ENCODE results near the gene NFIL3.
"Not testable (repeated sequence)": the region's sequence is repeated elsewhere in the genome, so short reads cannot be mapped to it uniquely, and the experiment has no call there.

NFIL3 gene

GRCh38 chr9:91423785-91424402 is at the start of gene NFIL3:
Gene NFIL3, minus strand, starts transcription at chr9:91423832. Its CDS starts 13,098 bp downstream, at chr9:91410734.
- peak; percentile 23 to 70 (median 53) for DNase-seq

GRCh38 chr9:91471524-91471923 is 47.9 kb upstream of the NFIL3 start:
- not testable (repeated sequence) for DNase-seq

- DNase-seq, result no peak
These were observed 41.8 kb upstream of the NFIL3 start for GRCh38 chr9:91465420-91465819.

GRCh38 chr9:91458906-91459305 is 35.3 kb upstream of the NFIL3 start:
- DNase-seq, result no peak

GRCh38 chr9:91452844-91453243 is 29.2 kb upstream of the NFIL3 start:
- DNase-seq, result no peak

- no peak for DNase-seq
These were observed 28.0 kb upstream of the NFIL3 start for GRCh38 chr9:91451431-91452270.

- no peak for DNase-seq
These were observed 21.5 kb upstream of the NFIL3 start for GRCh38 chr9:91445135-91445534.

GRCh38 chr9:91443994-91444392 is 20.4 kb upstream of the NFIL3 start:
- DNase-seq, result no peak

- DNase-seq, result no peak
These were observed 19.8 kb upstream of the NFIL3 start for GRCh38 chr9:91443321-91443993.

- DNase-seq, result no peak
These were observed 13.2 kb upstream of the NFIL3 start for GRCh38 chr9:91436841-91437240.

- DNase-seq, result no peak
These were observed 9.5 kb upstream of the NFIL3 start for GRCh38 chr9:91433180-91433579.

GRCh38 chr9:91431485-91431884 is 7.9 kb upstream of the NFIL3 start:
- DNase-seq, result no peak

- no peak for DNase-seq
These were observed 5.9 kb upstream of the NFIL3 start for GRCh38 chr9:91429501-91429900.

GRCh38 chr9:91428927-91429351 is 5.3 kb upstream of the NFIL3 start:
- no peak for DNase-seq

GRCh38 chr9:91428436-91428835 is 4.8 kb upstream of the NFIL3 start:
- no peak for DNase-seq

- no peak for DNase-seq
These were observed 4.2 kb upstream of the NFIL3 start for GRCh38 chr9:91427873-91428272.

GRCh38 chr9:91426123-91426745 is 2.6 kb upstream of the NFIL3 start:
- peak in 3 of 6 experiments; percentile 9 to 29 (median 25) for DNase-seq

- DNase-seq, result no peak
These were observed 1.6 kb upstream of the NFIL3 start for GRCh38 chr9:91425271-91425670.

- peak; percentile 16 to 51 (median 42) for DNase-seq
These were observed 958 bp upstream of the NFIL3 start for GRCh38 chr9:91424403-91425176.

GRCh38 chr9:91422758-91423711 is 597 bp downstream of the NFIL3 start:
- peak; percentile 29 to 63 (median 44) for DNase-seq
